HepG2 (cell line): ENCODE measurements around the gene IGF2. TPM values are rescaled to one million over a fixed set of nuclear protein-coding genes. Genes with fewer than 3 reads are reported as not detected.

Experiments used
- ATF5 ChIP-seq: sonication (generic); formaldehyde crosslinking; IDR thresholded peaks from 2 replicates; pipeline ENCODE4 v1.4.0; 2020; ENCODE audit warnings: mild to moderate bottlenecking, low read depth, missing genetic modification reagents
- BRF2 ChIP-seq: sonication (generic); formaldehyde crosslinking; IDR thresholded peaks from 2 replicates; pipeline ENCODE4 v1.8.1; 2022; ENCODE audit warnings: mild to moderate bottlenecking, missing genetic modification reagents
- CBX5 ChIP-seq: sonication (generic); formaldehyde crosslinking; IDR thresholded peaks from 2 replicates; pipeline ENCODE4 v1.4.0; 2020; ENCODE audit warnings: missing genetic modification reagents, borderline replicate concordance
- CEBPG ChIP-seq: IDR thresholded peaks from 2 replicates; pipeline ENCODE4 v1.6.1; 2016
- ELF1 ChIP-seq: sonication (generic); formaldehyde crosslinking; IDR thresholded peaks from 2 replicates; pipeline ENCODE4 v1.4.0; 2020; ENCODE audit warnings: missing genetic modification reagents
- HINFP ChIP-seq: sonication (generic); formaldehyde crosslinking; IDR thresholded peaks from 2 replicates; pipeline ENCODE4 v1.4.0; 2020; ENCODE audit warnings: low read depth, mild to moderate bottlenecking, missing genetic modification reagents
- HMG20B ChIP-seq: conservative IDR thresholded peaks from 2 replicates; pipeline ENCODE4 v1.6.1; 2016; ENCODE audit warnings: missing genetic modification reagents, missing compliant biosample characterization
- KAT8 ChIP-seq: IDR thresholded peaks from 2 replicates; pipeline ENCODE4 v1.6.1; 2016; ENCODE audit warnings: missing genetic modification reagents, missing compliant biosample characterization
- MYC ChIP-seq: sonication (generic); formaldehyde crosslinking; IDR thresholded peaks from 2 replicates; pipeline ENCODE4 v1.9.0; 2021; ENCODE audit warnings: missing genetic modification reagents, borderline replicate concordance
- REST ChIP-seq, 2 experiments: IDR thresholded peaks; 2 replicates each; pipeline ENCODE4 v1.6.1; 2011 to 2012; ENCODE audit warnings: low read length in 2 of 2, borderline replicate concordance in 1 of 2, low read depth in 1 of 2, mild to moderate bottlenecking in 1 of 2, moderate library complexity in 1 of 2
- TFDP2 ChIP-seq: sonication (generic); formaldehyde crosslinking; IDR thresholded peaks from 2 replicates; pipeline ENCODE4 v1.4.0; 2020; ENCODE audit warnings: missing genetic modification reagents
- WIZ ChIP-seq: sonication (generic); formaldehyde crosslinking; IDR thresholded peaks from 2 replicates; pipeline ENCODE4 v1.5.1; 2020; ENCODE audit warnings: mild to moderate bottlenecking, missing genetic modification reagents
- ZBTB37 ChIP-seq: sonication (generic); formaldehyde crosslinking; IDR thresholded peaks from 2 replicates; pipeline ENCODE4 v1.4.0; 2020; ENCODE audit warnings: mild to moderate bottlenecking, missing genetic modification reagents
- ZKSCAN8 ChIP-seq: IDR thresholded peaks from 2 replicates; pipeline ENCODE4 v1.6.1; 2016; ENCODE audit warnings: borderline replicate concordance, missing genetic modification reagents, missing compliant biosample characterization
- ZNF232 ChIP-seq: sonication (generic); formaldehyde crosslinking; IDR thresholded peaks from 2 replicates; pipeline ENCODE4 v1.4.0; 2020; ENCODE audit warnings: missing genetic modification reagents, borderline replicate concordance
- ZNF546 ChIP-seq: sonication (generic); formaldehyde crosslinking; conservative IDR thresholded peaks from 2 replicates; pipeline ENCODE4 v1.8.1; 2023; ENCODE audit warnings: mild to moderate bottlenecking, missing genetic modification reagents
- ZNF720 ChIP-seq: sonication (generic); formaldehyde crosslinking; IDR thresholded peaks from 2 replicates; pipeline ENCODE4 v1.4.0; 2020; ENCODE audit warnings: missing genetic modification reagents
- ZNF883 ChIP-seq: sonication (generic); formaldehyde crosslinking; IDR thresholded peaks from 2 replicates; pipeline ENCODE4 v1.5.1; 2020; ENCODE audit warnings: mild to moderate bottlenecking, missing genetic modification reagents; ENCODE audit errors: not compliant biosample characterization
- ZSCAN30 ChIP-seq: sonication (generic); formaldehyde crosslinking; IDR thresholded peaks from 2 replicates; pipeline ENCODE4 v1.5.0; 2020; ENCODE audit warnings: mild to moderate bottlenecking, missing genetic modification reagents
- polyA plus RNA-seq, 8 experiments: library from polyadenylated mRNA; depleted of rRNA in 3 of 8; stranded (reverse) in 7 of 8; unstranded in 1 of 8; fragments of >200 nt; fragmentation: Illumina TruSeq in 4 of 8; extraction: Trizol in 4 of 8; gene quantifications; 2 replicates each; pipeline versions ENCODE4 v1.2.1 to v1.2.3, GENCODE V29; 2011 to 2016; ENCODE audit warnings: low read depth in 4 of 8, missing spikeins in 1 of 8, mixed read lengths in 1 of 8; ENCODE audit not compliant: insufficient read depth in 1 of 8
- total RNA-seq, 5 experiments: library from RNA; depleted of rRNA; stranded (reverse); fragments of >200 nt; fragmentation: Illumina TruSeq; extraction: Trizol; gene quantifications; 2 replicates each; pipeline ENCODE4 v1.2.3, GENCODE V29; 2016; ENCODE audit warnings: low read depth in 1 of 5

IGF2 gene
- total and polyA plus RNA-seq, 2 of the 13 experiments (the other 11 are each of a cell fraction or from before 2014, with no cell fraction given) = 79.1 to 254 TPM

GRCh38 chr11:2102132-2102882, 36.9 kb downstream of the IGF2 start (continued):
- TF ChIP-seq ZSCAN30 = no peak
- TF ChIP-seq CEBPG (CRISPR knock-in tag) = peak; percentile 37; the same call in 1 of the 2 replicates
- TF ChIP-seq ZNF720 = no peak
- no peak for TF ChIP-seq ZNF232 (CRISPR knock-in tag)
- TF ChIP-seq ATF5 (CRISPR knock-in tag) = no peak
- TF ChIP-seq HMG20B (CRISPR knock-in tag) = 0 out of 2 replicates have a peak, but pooled peaks have one; percentile 36
- peak; percentile 79 for TF ChIP-seq ELF1 (CRISPR knock-in tag)
- 0 out of 2 replicates have a peak, but pooled peaks have one; percentile 40 for TF ChIP-seq TFDP2
- peak; percentile 51; the same call in 1 of the 2 replicates for TF ChIP-seq MYC (CRISPR knock-in tag)
- TF ChIP-seq HINFP (CRISPR knock-in tag) = no peak
- TF ChIP-seq ZKSCAN8 (CRISPR knock-in tag) = peak; percentile 19; the same call in 1 of the 2 replicates
- no peak for TF ChIP-seq ZNF883
- TF ChIP-seq ZBTB37 (CRISPR knock-in tag) = peak; percentile 79; the same call in 1 of the 2 replicates
- TF ChIP-seq WIZ (CRISPR knock-in tag) = no peak
- peak; percentile 78 for TF ChIP-seq KAT8
- no peak for TF ChIP-seq BRF2 (CRISPR knock-in tag)
- TF ChIP-seq CBX5 (CRISPR knock-in tag) = no peak
- no peak for TF ChIP-seq ZNF546
- TF ChIP-seq REST (IDR thresholded peaks at IDR 0.05; ENCODE audit: borderline replicate concordance in 1 of 2, low read depth in 1 of 2, low read length in 2 of 2) = no peak
